Medulla oblongata (tissue), 1 donor: ENCODE measurements around the gene EXD3.
A peak's percentile ranks its signal among the peaks of the same experiment; 100 is the strongest.

ENCODE experiments used
- DNase-seq: peaks from one replicate; pipeline ENCODE4 v3.0.0-alpha.2; 2015; ENCODE audit errors: extremely low spot score

The EXD3 gene

GRCh38 chr9:137306066-137306849, 116.7 kb downstream of the EXD3 start:
- DNase-seq: no peak

- DNase-seq: no peak
Measured at GRCh38 chr9:137305798-137306065, 117.2 kb downstream of the EXD3 start.

GRCh38 chr9:137305060-137305797, 117.7 kb downstream of the EXD3 start:
- DNase-seq: peak; percentile 27

- DNase-seq: no peak
Measured at GRCh38 chr9:137304383-137305059, 118.4 kb downstream of the EXD3 start.

DNA sequence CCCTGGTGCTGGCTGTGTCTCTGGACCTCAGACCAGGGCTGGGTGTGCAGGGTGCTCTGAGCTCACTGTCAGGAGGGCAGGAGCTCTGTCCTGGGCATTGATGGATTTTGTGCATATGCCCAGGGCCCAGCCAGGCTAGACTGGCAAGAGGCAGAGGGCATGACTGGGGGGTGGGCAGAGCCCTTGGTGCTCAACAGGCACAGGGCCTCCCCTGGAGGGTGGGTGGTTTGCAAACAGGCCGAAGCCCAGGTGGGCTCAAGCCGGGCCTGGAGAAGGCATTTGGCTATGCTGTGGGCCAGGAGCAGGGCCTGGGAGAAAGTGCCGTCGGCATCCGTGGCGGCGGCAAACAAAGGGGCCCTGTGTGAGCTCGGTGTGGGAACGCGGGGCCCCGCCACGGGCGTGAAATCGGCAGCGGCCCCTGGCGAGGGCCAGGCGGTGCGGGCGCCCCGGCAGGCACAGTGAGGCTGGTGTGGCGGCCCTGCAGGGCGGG, 119.0 kb downstream of the EXD3 start:
- peak; percentile 35 for DNase-seq

DNA sequence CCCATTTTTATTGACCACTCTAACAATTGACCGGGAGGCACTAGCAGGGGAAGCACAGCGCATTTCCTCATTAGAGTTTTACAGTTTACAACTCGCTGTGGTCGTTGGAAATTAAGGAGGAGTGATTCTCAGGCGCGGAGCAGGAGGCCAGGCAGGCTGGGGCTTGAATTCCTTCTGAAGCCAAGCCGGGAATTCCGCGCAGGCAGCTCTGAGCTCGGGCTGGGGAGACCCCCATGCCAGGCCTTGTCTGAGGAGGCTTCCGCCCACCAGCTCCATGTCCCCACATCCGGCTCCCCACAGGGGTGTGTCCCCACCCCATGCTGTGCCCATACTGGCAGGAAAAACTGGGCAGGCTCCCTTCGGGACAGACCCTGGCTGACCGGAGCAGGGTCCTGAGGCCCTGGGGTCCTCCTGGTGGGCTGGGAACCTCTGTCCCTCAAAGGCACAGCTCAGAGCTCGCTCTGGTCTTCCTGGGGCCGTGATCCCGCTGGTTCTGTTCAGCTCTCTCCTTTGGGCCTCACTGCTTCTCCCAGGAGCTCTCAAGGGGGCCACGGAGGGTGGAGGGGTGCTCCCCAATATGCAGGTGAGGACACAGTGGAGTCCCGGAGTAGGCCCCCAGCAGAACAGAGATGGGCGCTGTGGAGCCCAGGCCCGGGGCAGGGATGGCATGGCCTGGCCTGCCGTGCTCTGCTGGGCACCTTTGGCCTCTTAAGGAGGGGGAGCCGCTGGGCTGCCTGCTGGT, 119.6 kb downstream of the EXD3 start:
- no peak for DNase-seq

DNA sequence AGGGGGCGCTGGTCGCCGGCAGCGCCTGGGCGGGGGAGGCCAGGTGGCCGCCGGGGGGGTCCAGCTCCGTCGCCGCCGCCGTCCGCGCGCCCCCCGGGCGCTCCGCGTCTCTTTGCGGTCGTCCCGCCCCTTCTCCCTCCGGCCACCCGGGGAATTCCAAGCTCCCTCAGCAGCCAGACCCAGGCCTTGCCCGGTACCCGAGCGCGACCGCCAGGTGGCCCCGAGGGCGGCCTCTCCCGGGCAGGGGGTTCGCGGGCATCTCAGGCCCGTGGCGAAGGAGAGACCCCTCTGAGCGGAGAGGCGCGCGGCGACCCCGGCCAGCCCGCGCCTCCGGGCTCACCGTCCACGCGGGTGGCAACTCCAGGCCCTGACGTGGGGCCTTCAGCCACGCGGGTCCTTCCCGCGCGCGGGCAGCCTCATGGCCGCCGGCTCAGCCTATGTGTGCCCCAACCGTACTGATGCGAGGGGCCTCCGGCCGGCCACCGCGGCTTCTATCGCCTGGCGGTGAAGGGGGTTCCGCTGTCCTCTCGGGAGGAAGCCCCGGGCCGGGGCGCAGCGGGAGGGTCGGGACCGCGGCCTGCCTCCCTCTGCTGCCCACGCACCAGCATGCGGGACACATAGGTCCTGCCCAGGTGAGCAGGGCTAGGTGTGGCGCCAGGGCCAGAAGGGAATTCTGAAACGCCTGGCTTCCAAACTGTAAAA, 120.4 kb downstream of the EXD3 start:
- no peak for DNase-seq

DNA sequence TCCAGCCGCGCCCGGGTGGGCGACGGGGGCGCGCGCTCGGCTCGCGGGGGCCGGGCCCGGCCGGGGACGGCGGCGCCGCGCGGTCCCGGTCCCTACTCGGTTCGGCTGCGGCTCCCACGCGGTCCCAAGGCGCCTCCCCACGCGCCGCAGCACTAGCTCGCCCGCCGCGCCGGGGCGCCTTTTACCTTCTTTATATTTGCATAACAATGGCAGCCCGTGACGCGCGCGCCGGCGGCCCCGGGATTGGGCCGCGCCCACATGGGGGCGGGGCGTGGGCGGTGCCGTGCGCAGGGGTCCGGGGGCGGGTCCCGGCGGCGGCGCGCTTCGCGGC, 120.9 kb downstream of the EXD3 start, which contains the start of gene NRARP:
Gene NRARP (minus strand): TSS at position 154 of the 331 bp plus-strand sequence. CDS start 343 bp downstream, outside the sequence.
- DNase-seq: peak; percentile 88

- DNase-seq: peak; percentile 20
Measured at GRCh38 chr9:137301081-137301947, 121.6 kb downstream of the EXD3 start.

DNA sequence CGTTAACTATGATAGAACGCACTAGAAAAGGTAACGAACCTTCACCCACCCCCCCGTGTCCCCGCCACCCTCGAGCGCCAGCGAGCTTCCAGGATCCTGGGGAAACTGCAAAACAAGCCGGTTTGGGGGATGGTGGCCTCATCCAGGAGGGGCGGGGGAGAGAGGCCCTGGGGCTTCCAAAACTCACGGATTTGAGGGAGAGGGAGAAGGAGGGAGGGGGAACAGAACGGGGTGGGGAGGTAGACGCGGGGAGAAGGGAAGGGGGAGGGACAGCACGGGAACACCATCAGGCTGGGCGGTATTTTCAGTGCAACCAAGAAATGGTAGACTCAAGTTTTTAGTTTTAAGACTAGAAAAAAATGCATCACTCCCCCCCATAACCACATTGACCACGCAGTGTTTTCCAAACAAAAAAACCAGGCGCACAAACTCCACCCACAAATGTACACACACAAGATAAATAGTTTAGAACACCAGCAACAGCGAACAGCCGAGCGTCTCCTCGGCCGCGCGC, 122.3 kb downstream of the EXD3 start:
- DNase-seq: peak; percentile 44

- DNase-seq: peak; percentile 47
Measured at GRCh38 chr9:137299938-137300337, 123.0 kb downstream of the EXD3 start.

DNA sequence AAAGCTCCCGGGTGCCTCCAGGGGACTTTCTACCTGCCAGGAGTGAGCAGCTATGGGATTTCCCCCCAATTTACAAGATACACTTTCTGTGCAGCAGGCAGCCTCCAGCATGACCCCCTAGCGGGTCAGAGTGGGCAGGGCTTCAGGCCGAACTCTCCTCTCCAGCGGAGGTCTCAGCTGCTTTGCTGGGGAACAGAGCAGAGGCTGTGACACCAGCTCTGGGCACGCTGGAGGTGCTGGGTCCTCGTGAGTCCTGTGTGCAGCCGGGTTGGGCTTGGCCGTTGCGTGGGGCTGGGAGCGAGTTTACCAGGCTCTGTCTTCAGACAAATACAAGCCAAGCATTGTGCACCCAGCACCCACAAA, 123.8 kb downstream of the EXD3 start:
- DNase-seq: peak; percentile 14

DNA sequence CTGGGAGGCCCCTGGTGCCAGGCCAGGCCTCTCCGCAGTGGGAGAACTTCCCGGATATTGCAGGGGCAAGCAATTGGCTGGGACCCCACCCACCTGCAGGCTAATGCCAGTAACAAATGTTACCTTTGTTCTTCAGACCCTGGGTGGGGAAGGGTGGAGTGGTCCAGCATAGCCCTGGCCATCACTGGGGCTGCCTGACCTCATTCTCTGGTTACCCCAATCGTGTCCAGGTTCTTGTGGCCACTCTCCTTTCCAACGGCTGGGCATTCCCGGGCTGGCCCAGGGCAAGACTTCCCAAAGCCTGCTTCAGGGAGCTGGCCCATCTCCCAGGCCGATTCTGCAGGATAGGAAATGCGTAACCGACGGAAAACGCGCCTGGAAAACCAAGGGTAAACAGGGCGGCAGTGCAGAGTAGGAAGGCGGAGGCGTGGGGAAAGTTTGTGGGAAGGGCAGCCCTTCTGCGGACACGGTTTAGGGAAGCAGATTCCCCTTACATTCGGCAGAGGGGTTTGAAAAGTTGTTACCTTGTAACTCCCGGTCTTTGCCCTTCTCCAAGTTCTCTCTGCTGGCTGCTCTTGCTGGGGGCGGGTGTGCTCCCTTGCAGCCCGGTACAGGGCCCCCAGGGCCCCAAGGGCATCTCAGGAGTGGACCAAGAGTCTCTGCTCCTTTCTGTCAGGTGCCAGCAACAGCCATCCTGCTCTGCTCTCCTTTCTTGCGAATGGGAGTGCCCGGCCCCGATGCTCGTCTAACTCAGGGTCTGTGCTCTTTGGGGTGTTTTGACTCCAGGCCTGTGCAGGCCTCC, 124.4 kb downstream of the EXD3 start:
- peak; percentile 24 for DNase-seq

GRCh38 chr9:137297966-137298365, 125.0 kb downstream of the EXD3 start:
- DNase-seq: no peak

GRCh38 chr9:137296670-137297664, 126.0 kb downstream of the EXD3 start:
- no peak for DNase-seq

DNA sequence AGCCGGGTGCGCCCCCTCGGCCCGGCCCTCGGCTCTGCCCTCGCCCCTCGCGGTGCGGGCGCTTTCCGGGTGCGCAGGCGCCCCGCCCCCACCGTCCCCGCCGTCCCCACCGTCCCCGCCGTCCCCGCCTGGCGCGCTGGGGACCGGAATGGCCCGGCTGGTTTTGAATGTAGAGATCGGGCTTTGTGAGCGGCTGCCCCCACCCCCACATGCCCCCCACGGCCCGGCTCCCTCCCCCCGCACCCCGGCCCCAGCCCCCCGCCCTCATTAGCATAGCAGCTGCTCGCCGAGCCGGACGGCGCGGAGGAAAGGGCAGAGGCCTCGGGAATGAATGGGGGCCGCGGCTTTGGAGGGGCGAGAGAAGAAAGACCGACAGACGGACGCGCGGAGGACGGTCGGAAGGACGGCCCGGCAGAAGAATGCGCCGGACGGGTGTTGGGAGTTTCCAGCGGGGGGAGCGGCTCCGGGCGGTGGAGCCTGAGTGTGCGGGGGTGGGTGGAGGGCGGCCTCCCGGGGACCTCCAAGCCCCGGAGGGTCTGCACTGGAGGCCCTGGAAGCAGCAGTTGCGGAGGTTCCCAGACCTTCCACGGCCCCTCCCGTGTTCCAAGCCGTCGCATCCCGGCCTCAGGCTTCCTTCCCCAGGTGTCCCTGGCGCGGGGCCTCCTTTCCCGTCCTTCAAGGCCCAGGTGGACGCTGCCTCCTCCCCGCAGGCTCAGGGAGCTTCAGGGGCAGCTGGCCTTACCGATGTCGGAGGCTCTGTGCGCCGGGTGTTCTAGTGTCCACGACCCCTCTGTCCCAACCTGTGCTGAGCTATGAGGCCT, 126.9 kb downstream of the EXD3 start:
- DNase-seq: no peak

- DNase-seq: no peak
Measured at GRCh38 chr9:137295238-137295811, 127.6 kb downstream of the EXD3 start.
